IPS-20b (cell line): Measurements from ENCODE around the gene SPINDOC.
"Not testable (repeated sequence)": the region's sequence is repeated elsewhere in the genome, so short reads cannot be mapped to it uniquely, and the experiment has no call there.

ENCODE experiments used
- H3K27ac ChIP-seq: one replicate; pipeline ENCODE4 v1.5.1; 2013; ENCODE audit warnings: low read length
- H3K27me3 ChIP-seq: 2 replicates; pipeline ENCODE4 v1.6.1; 2013; ENCODE audit warnings: mild to moderate bottlenecking, low read length, inconsistent platforms; ENCODE audit not compliant: insufficient read depth
- H3K36me3 ChIP-seq: 2 replicates; pipeline ENCODE4 v1.6.1; 2013; ENCODE audit warnings: low read depth, mild to moderate bottlenecking, inconsistent platforms, low read length, moderate library complexity; ENCODE audit not compliant: insufficient read depth
- H3K4me1 ChIP-seq: 2 replicates; pipeline ENCODE4 v1.6.1; 2013; ENCODE audit warnings: mild to moderate bottlenecking, control low read depth, inconsistent platforms, low read length, moderate library complexity; ENCODE audit not compliant: insufficient read depth
- H3K4me3 ChIP-seq: 2 replicates; pipeline ENCODE4 v1.5.1; 2013; ENCODE audit warnings: mild to moderate bottlenecking, low read length, inconsistent platforms
- H3K9ac ChIP-seq: 2 replicates; pipeline ENCODE4 v1.6.1; 2013; ENCODE audit warnings: low read depth, mild to moderate bottlenecking, inconsistent platforms, low read length, moderate library complexity
- H3K9me3 ChIP-seq: 2 replicates; pipeline ENCODE4 v1.6.1; 2013; ENCODE audit warnings: mild to moderate bottlenecking, low read depth, low read length, inconsistent platforms; ENCODE audit not compliant: insufficient read depth

SPINDOC gene

DNA sequence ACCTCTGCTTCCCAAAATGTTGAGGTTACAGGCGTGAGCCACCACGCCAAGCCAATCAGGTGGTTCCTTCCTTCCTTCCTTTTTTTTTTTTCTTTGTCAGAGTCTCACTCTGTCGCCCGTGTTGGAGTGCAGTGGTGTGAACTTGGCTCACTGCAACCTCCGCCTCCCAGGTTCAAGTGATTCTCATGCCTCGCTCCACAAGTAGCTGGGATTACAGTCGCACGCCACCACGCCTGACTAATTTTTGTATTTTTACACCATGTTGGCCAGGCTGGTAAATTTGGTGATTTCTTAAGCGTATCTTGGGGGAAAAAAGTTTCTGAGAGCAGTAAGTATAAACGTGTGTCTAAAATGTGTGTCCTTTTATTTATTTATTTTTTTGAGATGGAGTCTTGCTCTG lies 18.2 kb upstream of the SPINDOC start:
- Histone ChIP-seq H3K9me3 (peaks cover 20% of the 10 kb centered on the region), H3K4me1 (no peaks in the 10 kb centered on the region), H3K27me3 (no peaks in the 10 kb centered on the region), H3K4me3 (no peak overlapping the region), H3K9ac (no peak overlapping the region), H3K36me3 (no peaks in the 10 kb centered on the region), H3K27ac (no peak overlapping the region)

DNA sequence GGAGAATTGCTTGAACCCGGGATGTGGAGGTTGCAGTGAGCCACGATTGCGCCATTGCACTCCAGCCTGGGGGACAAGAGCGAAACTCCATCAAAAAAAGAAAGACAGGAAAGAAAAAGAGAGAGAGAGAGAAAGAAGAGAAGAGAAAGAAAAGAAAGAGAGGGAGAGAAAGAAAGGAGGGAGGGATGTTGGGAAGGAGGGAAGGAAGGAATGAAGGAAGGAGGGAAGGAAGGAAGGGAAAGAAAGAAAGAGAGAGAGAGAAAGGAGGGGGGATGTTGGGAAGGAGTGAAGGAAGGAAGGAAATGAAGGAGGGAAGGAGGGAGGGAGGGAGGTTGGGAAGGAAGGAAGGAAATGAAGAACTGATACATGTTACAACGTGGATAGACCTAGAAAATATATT lies 12.3 kb upstream of the SPINDOC start:
- H3K9me3 ChIP-seq: peaks cover 7% of the 10 kb centered on the region; the same call in 1 of the 2 replicates
- no peak overlapping the region for H3K9ac ChIP-seq

DNA sequence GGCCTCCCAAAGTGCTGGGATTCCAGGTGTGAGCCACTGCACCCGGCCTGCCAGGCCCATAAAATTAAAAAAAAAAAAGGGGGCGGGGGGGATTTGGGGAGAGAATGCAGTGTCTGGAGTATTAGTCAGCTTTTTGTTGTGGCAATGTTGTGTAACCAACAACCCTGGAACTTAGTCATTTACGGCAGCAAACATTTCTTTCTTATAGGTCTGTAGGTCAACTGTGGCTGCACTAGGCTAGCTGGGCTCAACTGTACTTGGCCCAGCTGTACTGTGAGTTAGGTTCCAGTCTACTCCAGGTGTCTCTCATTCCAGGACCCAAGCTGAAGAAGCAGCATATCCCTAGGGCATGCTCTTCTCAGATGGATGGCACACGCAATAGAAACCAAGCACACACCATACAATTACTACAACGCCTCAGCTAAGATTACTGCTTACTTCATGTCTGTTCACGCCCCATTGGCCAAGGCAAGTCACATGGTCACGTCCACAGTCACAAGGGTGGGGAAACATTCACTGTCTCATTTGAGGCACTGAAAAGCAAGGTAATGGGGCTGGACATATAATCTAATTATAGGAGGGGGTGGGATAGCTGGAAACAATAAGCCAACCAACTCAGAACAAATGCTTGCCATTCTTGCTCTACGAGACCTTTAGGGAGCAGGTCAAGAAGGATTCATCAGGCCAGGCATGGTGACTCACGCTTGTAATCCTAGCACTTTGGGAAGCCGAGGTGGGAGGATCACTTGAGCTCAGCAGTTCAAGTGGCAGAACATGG lies 10.4 kb upstream of the SPINDOC start:
- H3K9me3 ChIP-seq: no peaks in the 10 kb centered on the region
- no peak overlapping the region for H3K9ac ChIP-seq
- H3K36me3 ChIP-seq: no peaks in the 10 kb centered on the region
- H3K27ac ChIP-seq: no peak overlapping the region
- no peaks in the 10 kb centered on the region for H3K27me3 ChIP-seq
- no peak overlapping the region for H3K4me3 ChIP-seq
- no peaks in the 10 kb centered on the region for H3K4me1 ChIP-seq

More for the DNA sequence above, 12.3 kb upstream of the SPINDOC start:
- H3K36me3 ChIP-seq: no peaks in the 10 kb centered on the region
- H3K4me3 ChIP-seq: no peak overlapping the region
- H3K27ac ChIP-seq: no peak overlapping the region
- no peaks in the 10 kb centered on the region for H3K4me1 ChIP-seq
- no peaks in the 10 kb centered on the region for H3K27me3 ChIP-seq

DNA sequence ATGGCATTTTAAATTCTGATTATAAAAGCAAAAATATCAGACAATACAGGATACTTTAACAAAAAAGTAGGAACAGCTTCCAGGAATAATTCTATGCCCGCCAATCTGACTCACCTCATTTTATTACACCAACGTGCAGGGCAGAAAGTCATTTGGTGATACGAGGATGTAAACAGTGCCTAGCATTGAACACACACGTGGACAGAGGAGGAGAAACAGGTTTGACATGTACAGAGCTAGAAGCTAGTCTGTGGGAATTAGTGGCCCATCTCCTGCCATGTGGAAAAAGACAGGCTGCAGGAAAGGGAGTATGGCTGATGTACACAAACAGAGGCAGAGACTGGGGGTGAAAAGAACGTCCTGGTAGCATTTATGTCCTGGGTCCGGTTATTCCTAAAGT lies 9.0 kb upstream of the SPINDOC start:
- no peaks in the 10 kb centered on the region for H3K36me3 ChIP-seq
- H3K4me3 ChIP-seq: no peak overlapping the region

GRCh38 chr11:63805844-63806415 lies 7.3 kb upstream of the SPINDOC start:
- Histone ChIP-seq H3K4me1 (no peaks in the 10 kb centered on the region), H3K9me3 (no peaks in the 10 kb centered on the region), H3K4me3 (no peak overlapping the region), H3K36me3 (no peaks in the 10 kb centered on the region), H3K9ac (no peak overlapping the region), H3K27me3 (no peaks in the 10 kb centered on the region), H3K27ac (no peak overlapping the region)

More for the DNA sequence above, 9.0 kb upstream of the SPINDOC start:
- no peaks in the 10 kb centered on the region for H3K27me3 ChIP-seq
- H3K27ac ChIP-seq: no peak overlapping the region
- no peaks in the 10 kb centered on the region for H3K9me3 ChIP-seq
- H3K9ac ChIP-seq: no peak overlapping the region
- no peaks in the 10 kb centered on the region for H3K4me1 ChIP-seq

GRCh38 chr11:63810383-63810782 lies 2.9 kb upstream of the SPINDOC start:
- H3K27me3 ChIP-seq, H3K4me3 ChIP-seq, H3K36me3 ChIP-seq, H3K9ac ChIP-seq, H3K9me3 ChIP-seq, H3K27ac ChIP-seq: not testable (repeated sequence)
- peaks cover 14% of the 10 kb centered on the region for H3K4me1 ChIP-seq

DNA sequence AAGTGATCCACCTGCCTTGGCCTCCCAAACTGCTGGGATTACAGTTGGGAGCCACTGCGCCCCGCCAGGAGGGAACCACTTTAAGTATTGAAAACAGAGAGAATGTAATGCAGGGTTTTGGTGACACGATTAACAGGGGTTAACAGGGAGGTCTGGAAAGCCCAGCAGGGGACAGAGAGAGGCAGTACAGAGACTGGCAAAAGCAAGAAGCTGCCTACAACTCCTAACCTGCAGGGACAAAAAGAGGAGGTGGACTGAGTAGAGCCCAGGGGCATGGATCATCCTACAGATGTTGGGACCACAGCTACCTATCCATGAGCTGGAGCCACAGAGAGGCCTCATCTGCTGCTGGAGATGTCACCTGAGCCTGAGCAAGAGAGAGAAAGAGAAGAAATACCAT lies 1.7 kb upstream of the SPINDOC start:
- no peaks in the 10 kb centered on the region for H3K9me3 ChIP-seq
- H3K27me3 ChIP-seq: peaks cover 8% of the 10 kb centered on the region
- H3K4me1 ChIP-seq: peaks cover 14% of the 10 kb centered on the region
- no peak overlapping the region for H3K27ac ChIP-seq
- H3K9ac ChIP-seq: no peak overlapping the region
- no peak overlapping the region for H3K4me3 ChIP-seq
- H3K36me3 ChIP-seq: peaks cover 20% of the 10 kb centered on the region

GRCh38 chr11:63813563-63814382 lies 517 bp downstream of the SPINDOC start:
- Histone ChIP-seq H3K4me3 (peak overlapping the region; percentile 83), H3K27ac (peak overlapping the region; percentile 95), H3K36me3 (peaks cover 42% of the 10 kb centered on the region), H3K4me1 (peaks cover 14% of the 10 kb centered on the region), H3K9ac (peak overlapping the region; percentile 97), H3K27me3 (peaks cover 8% of the 10 kb centered on the region), H3K9me3 (no peaks in the 10 kb centered on the region)

DNA sequence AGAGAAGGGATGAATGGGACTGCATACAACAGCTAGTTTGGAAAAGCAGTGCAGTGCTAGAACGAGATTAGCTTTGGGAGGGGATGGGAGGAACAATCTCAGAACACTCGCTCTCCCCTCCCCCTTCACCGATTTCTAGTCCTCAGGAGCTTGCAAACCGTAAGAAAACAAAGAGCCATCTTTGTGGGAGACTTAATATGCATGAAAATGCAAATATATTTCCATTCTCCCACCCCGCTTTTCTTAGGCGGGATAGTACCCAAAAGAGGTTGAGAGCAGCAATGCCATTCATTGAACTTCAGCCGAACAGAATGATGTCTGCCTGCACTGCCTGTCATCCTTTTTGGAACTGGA lies 1.1 kb downstream of the SPINDOC start:
- H3K9me3 ChIP-seq: no peaks in the 10 kb centered on the region
- peak overlapping the region; percentile 83 for H3K4me3 ChIP-seq
- peak overlapping the region; percentile 95 for H3K27ac ChIP-seq
- peaks cover 8% of the 10 kb centered on the region for H3K27me3 ChIP-seq
- H3K4me1 ChIP-seq: peaks cover 14% of the 10 kb centered on the region
- H3K36me3 ChIP-seq: peaks cover 46% of the 10 kb centered on the region
- H3K9ac ChIP-seq: peak overlapping the region; percentile 97

- Histone ChIP-seq H3K4me1 (peaks cover 14% of the 10 kb centered on the region), H3K36me3 (peaks cover 63% of the 10 kb centered on the region)
Measured at GRCh38 chr11:63816166-63816565, 2.9 kb downstream of the SPINDOC start.

GRCh38 chr11:63816732-63817131 lies 3.5 kb downstream of the SPINDOC start:
- H3K9me3 ChIP-seq: no peaks in the 10 kb centered on the region
- H3K27ac ChIP-seq: no peak overlapping the region
- peaks cover 68% of the 10 kb centered on the region for H3K36me3 ChIP-seq
- no peak overlapping the region for H3K4me3 ChIP-seq
- H3K4me1 ChIP-seq: peaks cover 11% of the 10 kb centered on the region
- H3K9ac ChIP-seq: no peak overlapping the region
- H3K27me3 ChIP-seq: peaks cover 8% of the 10 kb centered on the region

More at GRCh38 chr11:63816166-63816565, 2.9 kb downstream of the SPINDOC start:
- peaks cover 8% of the 10 kb centered on the region for H3K27me3 ChIP-seq
- no peak overlapping the region for H3K27ac ChIP-seq
- H3K4me3 ChIP-seq: no peak overlapping the region
- no peak overlapping the region for H3K9ac ChIP-seq
- no peaks in the 10 kb centered on the region for H3K9me3 ChIP-seq
